Fibroblast of pulmonary artery (primary cell): Measurements from ENCODE around the gene ZNF324.

ENCODE experiments used
- DNase-seq: peaks from one replicate; pipeline ENCODE4 v3.0.0-alpha.2; 2010; ENCODE audit warnings: low read depth
- H3K4me3 ChIP-seq: replicated peaks from 2 replicates; pipeline ENCODE4 v1.5.1; 2011; ENCODE audit warnings: low read depth, mild to moderate bottlenecking, control low read depth, low read length, moderate library complexity
- TF ChIP-seq, protein P1 (sequence below): IDR thresholded peaks from 2 replicates; pipeline ENCODE4 v1.5.1; 2011; ENCODE audit warnings: mild to moderate bottlenecking, control low read depth, low read length, inconsistent platforms; ENCODE audit errors: missing control alignments

The ZNF324 gene

DNA sequence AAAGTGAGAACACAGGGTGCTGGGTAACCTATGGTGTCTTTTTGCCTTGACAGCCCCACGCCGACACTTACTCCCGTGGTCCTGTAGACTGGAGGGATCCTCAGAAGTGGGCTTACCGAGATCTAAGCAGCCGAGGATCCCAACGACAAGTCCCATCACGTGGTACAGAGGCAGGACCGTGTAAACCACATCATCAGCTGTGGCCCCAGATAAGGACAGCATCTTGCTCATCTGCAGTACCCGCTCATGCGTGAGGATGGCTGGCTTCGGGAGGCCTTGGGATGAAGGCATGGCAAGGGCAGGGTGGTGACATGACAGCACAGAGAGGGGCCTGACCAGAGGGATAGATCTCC, 42.8 kb downstream of the ZNF324 start:
- no peak for DNase-seq
- TF ChIP-seq, protein P1, sequence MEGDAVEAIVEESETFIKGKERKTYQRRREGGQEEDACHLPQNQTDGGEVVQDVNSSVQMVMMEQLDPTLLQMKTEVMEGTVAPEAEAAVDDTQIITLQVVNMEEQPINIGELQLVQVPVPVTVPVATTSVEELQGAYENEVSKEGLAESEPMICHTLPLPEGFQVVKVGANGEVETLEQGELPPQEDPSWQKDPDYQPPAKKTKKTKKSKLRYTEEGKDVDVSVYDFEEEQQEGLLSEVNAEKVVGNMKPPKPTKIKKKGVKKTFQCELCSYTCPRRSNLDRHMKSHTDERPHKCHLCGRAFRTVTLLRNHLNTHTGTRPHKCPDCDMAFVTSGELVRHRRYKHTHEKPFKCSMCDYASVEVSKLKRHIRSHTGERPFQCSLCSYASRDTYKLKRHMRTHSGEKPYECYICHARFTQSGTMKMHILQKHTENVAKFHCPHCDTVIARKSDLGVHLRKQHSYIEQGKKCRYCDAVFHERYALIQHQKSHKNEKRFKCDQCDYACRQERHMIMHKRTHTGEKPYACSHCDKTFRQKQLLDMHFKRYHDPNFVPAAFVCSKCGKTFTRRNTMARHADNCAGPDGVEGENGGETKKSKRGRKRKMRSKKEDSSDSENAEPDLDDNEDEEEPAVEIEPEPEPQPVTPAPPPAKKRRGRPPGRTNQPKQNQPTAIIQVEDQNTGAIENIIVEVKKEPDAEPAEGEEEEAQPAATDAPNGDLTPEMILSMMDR, result no peak
- H3K4me3 ChIP-seq, result no peak overlapping the region

DNA sequence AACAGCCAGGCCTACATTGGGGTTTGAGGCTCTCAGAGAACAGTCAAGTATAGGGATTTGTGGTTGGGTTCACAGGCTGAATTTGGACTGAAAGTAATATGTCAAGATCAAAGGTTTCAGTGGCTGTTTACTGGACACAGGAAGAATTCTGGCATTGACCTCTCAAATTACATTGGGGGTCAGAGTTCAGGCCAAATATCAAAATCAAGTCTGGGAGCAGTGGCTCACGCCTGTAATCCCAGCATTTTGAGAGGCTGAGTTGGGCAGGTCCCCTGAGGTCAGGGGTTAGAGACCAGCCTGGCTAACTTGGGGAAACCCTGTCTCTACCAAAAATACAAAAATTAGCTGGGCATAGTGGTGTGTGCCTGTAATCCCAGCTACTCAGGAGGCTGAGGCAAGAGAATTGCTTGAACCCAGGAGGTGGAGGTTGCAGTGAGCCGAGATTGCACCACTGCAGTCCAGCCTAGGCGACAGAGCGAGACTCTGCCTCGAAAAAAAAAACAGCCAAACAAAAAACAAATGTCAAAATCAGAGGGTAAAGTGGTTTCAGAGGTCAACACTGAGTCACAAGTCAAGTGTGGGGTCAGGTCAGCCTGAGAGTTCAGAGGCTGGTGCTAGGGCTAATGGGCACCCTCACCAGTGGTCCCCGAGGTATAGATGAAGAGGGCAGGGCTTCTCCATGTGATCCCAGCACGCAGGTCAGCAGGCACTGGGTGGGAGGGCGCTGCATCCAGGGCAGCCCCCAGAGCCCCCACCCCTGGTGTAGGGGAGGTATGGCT, 43.4 kb downstream of the ZNF324 start:
- TF ChIP-seq, protein P1, result no peak
- DNase-seq, result no peak
- no peak overlapping the region for H3K4me3 ChIP-seq

DNA sequence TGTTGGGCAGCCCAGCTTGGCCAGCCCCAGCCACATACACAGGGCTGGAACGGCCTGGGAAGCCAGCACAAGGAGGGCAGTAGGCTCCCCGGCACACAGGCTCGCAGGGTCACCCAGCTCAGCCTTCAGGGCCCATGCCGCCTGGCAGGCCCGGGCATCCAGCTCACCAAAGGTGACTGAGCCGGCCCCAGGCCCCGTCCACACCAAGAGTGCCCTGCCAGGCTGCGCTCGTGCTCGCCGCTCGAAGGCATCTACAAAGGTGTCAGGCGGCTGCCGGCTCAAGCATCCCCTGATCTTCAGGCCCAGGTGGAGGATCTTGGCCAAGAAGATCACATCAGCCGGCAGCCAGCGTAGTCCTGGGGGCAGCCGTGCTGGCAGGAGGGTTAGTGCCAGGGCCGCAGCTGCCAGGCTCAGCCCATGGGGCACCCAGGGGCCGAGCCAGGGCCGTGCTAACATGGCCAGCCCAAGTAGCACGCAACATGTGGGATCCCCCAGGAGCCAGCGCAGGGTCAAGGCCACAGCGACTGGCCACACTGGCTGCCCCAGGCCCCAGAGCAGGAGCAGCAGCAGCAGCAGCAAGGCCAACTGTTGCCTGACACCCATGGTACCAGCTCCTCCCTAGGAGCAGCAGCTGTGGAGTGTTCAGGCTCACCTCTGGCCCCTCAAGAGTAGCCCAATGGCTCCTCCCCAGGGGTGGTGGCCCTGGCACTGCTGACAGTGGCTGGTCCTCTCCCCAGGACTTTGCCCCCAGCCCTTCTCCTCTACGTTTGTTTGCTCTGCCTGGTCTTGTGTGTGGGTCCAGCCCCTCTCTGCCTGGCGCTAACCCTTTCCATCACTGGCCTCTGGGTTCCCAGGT, 44.7 kb downstream of the ZNF324 start, which contains the start of gene SLC27A5:
TSS of gene SLC27A5 (minus strand) at position 640 of the 856 bp plus-strand sequence. CDS start at position 603, 37 bp downstream.
- TF ChIP-seq, protein P1, result no peak
- no peak for DNase-seq
- H3K4me3 ChIP-seq, result no peak within 1 kb of the TSS

DNA sequence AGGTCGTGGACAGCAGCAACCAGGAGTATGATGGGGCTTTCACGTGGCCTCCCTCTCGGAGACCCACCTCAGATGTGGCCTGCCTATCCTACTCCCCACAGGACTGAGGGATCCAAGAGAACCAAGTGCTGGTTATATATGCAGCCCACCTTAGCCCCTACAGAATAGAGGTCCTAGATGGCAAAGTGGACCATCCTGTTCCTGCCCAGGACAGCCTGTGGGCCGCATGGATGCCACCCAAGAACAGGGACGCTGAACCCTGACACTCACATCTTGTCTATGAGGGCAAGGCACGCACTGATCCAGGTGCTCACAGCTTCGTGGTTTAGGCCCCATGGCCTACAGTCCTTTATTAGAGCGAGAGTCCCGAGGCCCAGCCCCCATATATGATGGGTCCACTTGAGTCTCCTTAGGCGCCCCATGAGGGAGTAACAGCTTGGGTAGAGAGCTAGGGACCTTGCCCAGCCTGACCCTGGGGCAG, 46.4 kb downstream of the ZNF324 start:
- TF ChIP-seq, protein P1, result no peak
- H3K4me3 ChIP-seq, result no peak overlapping the region
- no peak for DNase-seq

DNA sequence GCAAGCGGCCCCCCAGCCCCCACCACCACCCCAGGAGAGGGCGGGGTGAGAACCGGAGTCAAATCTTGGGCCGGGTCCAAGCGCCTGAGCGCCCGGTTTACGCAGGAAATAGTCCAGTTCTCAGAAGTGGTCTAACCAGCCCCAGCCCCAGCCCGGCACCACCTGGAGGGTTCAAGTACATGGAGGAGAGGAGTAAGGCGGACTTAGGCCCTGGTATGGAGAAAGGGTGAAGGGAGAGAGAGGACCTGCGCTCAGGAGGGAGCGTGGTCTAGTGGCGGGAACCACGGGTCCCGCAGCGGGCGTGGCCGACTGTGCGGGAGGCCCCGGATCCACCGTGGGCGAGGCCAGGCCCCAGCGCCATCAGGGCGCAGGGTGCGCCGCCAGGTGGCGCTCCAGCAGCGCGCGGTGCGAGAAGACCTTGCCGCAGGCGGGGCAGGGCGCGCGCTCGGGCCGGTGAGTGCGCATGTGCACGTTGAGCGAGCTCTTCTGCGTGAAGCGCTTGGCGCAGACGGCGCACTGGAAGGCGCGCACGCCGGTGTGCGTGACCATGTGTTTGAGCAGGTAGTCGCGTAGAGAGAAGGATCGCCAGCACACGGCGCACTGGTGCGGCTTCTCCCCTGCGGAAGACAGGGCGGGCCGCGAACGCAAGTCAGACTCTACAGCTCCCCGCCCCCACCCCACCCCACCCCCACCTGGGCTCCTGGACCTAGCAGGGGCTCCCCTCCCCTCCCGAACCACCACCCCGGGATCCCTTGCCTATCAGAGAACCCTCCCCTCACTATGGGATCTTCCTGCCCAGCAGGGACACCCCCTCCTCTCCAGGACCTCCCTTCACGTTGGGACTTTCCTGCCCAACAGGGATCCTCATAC, 47.0 kb downstream of the ZNF324 start:
- peak; percentile 88 for DNase-seq
- TF ChIP-seq, protein P1, result peak; percentile 37
- peak overlapping the region; percentile 35 for H3K4me3 ChIP-seq

DNA sequence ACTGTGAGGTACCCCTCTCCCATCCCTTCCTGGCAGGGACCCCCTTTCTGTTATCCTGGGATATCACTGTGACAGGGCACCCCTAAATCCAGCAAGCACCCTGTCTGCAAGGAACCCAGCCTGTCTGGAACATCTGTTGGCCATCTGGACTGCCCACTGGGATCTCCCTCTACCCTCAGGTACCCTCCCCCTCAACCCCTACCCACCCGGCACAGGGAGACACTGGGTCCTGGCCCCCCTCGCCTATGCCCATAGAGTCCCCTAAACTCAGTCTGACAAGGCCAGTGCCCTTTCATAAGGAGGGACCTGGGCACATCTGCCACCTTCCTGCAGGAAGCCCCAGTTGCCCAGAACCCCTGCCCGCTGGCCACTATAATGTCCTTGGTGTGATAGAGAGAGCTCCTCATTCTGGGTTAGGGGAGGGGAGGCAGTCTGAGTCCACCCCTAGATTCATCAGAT, 47.7 kb downstream of the ZNF324 start:
- DNase-seq, result no peak
- TF ChIP-seq, protein P1, result no peak
- H3K4me3 ChIP-seq, result peak overlapping the region; percentile 35
